HG02798 (cell line): ENCODE measurements around the gene LGSN.
"Not testable (repeated sequence)": the region's sequence is repeated elsewhere in the genome, so short reads cannot be mapped to it uniquely, and the experiment has no call there.

ENCODE experiments used
- ATAC-seq: cut with Tn5 transposase; IDR thresholded peaks from one replicate; pipeline ENCODE4 v1.9.1; 2021; ENCODE audit warnings: mild to moderate bottlenecking; ENCODE audit not compliant: unreplicated experiment, poor library complexity

LGSN gene

GRCh38 chr6:63249875-63250482, 69.8 kb downstream of the LGSN start:
- no peak for ATAC-seq

GRCh38 chr6:63246581-63246980, 73.2 kb downstream of the LGSN start:
- no peak for ATAC-seq

- ATAC-seq, result no peak
Observed at GRCh38 chr6:63245909-63246308, 73.9 kb downstream of the LGSN start.

- ATAC-seq, result no peak
Observed at GRCh38 chr6:63245420-63245819, 74.4 kb downstream of the LGSN start.

GRCh38 chr6:63236398-63236817, 83.4 kb downstream of the LGSN start:
- no peak for ATAC-seq

GRCh38 chr6:63230511-63230910, 89.3 kb downstream of the LGSN start:
- ATAC-seq, result not testable (repeated sequence)

GRCh38 chr6:63230027-63230426, 89.8 kb downstream of the LGSN start:
- not testable (repeated sequence) for ATAC-seq

GRCh38 chr6:63227928-63228894, 91.6 kb downstream of the LGSN start:
- not testable (repeated sequence) for ATAC-seq

GRCh38 chr6:63225987-63226386, 93.8 kb downstream of the LGSN start:
- not testable (repeated sequence) for ATAC-seq
